Hepatocyte (in vitro differentiated cells): ENCODE measurements around the gene TAS1R3. TPM values are rescaled to one million over a fixed set of nuclear protein-coding genes. Genes with fewer than 3 reads are reported as not detected.

Experiments
- DNase-seq: peaks from one replicate; pipeline ENCODE4 v3.0.0-alpha.2; 2016; ENCODE audit warnings: low spot score
- H2AFZ ChIP-seq: fragments of 200-600 bp; sonication (generic); 2 replicates; pipeline ENCODE4 v1.6.0; 2016; ENCODE audit warnings: antibody characterized with exemption, mild to moderate bottlenecking
- H3K27ac ChIP-seq: fragments of 200-600 bp; sonication (generic); 2 replicates; pipeline ENCODE4 v1.5.1; 2016; ENCODE audit warnings: mild to moderate bottlenecking
- H3K27me3 ChIP-seq: fragments of 200-600 bp; sonication (generic); 2 replicates; pipeline ENCODE4 v1.6.1; 2016
- H3K36me3 ChIP-seq: fragments of 200-600 bp; sonication (generic); replicated peaks from 2 replicates; pipeline ENCODE4 v1.5.1; 2016; ENCODE audit warnings: low read depth; ENCODE audit not compliant: insufficient read depth
- H3K4me1 ChIP-seq: fragments of 200-600 bp; sonication (generic); 2 replicates; pipeline ENCODE4 v1.5.1; 2016; ENCODE audit warnings: mild to moderate bottlenecking, moderate library complexity; ENCODE audit not compliant: insufficient read depth
- H3K4me2 ChIP-seq: fragments of 200-600 bp; sonication (generic); 2 replicates; pipeline ENCODE4 v1.6.0; 2016
- H3K4me3 ChIP-seq: fragments of 200-600 bp; sonication (generic); 2 replicates; pipeline ENCODE4 v1.5.1; 2016; ENCODE audit warnings: mild to moderate bottlenecking
- H3K79me2 ChIP-seq: fragments of 200-600 bp; sonication (generic); 2 replicates; pipeline ENCODE4 v1.6.0; 2017; ENCODE audit warnings: mild to moderate bottlenecking
- H3K9me2 ChIP-seq: fragments of 200-600 bp; sonication (generic); replicated peaks from 2 replicates; pipeline ENCODE4 v1.6.0; 2017; ENCODE audit warnings: mild to moderate bottlenecking; ENCODE audit not compliant: insufficient read depth
- H3K9me3 ChIP-seq: fragments of 200-600 bp; sonication (generic); 2 replicates; pipeline ENCODE4 v1.5.1; 2016; ENCODE audit warnings: low read depth, mild to moderate bottlenecking
- H4K20me1 ChIP-seq: fragments of 200-600 bp; sonication (generic); 2 replicates; pipeline ENCODE4 v1.6.0; 2016; ENCODE audit warnings: mild to moderate bottlenecking; ENCODE audit not compliant: insufficient read depth, poor library complexity, severe bottlenecking
- CTCF ChIP-seq: fragments of 200-600 bp; sonication (generic); IDR thresholded peaks from 2 replicates; pipeline ENCODE4 v1.5.1; 2016; ENCODE audit warnings: antibody characterized with exemption, mild to moderate bottlenecking; ENCODE audit not compliant: poor library complexity
- EZH2 ChIP-seq: fragments of 200-600 bp; sonication (generic); IDR thresholded peaks from 2 replicates; pipeline ENCODE4 v1.6.1; 2016; ENCODE audit warnings: antibody characterized with exemption, mild to moderate bottlenecking, borderline replicate concordance
- EZH2phosphoT487 ChIP-seq: fragments of 200-600 bp; sonication (generic); IDR thresholded peaks from one replicate; pipeline ENCODE4 v1.6.1; 2018; ENCODE audit warnings: antibody characterized with exemption, mild to moderate bottlenecking, low read depth, moderate library complexity; ENCODE audit not compliant: unreplicated experiment, severe bottlenecking
- WGBS: methylation state at CpG from one replicate; pipeline ENCODE4 v1.1.6; 2016; ENCODE audit warnings: low lambda C conversion rate; ENCODE audit errors: missing lambda C conversion rate; 5-methylcytosine and 5-hydroxymethylcytosine counted together
- polyA plus RNA-seq: library from polyadenylated mRNA; unstranded; fragments of >200 nt; fragmentation: Nextera tagmentation; extraction: Ambion mirVana; gene quantifications from 2 replicates; pipeline ENCODE4 v1.2.1, GENCODE V29; 2016
- total RNA-seq: library from RNA; depleted of rRNA; stranded (reverse); fragments of >200 nt; gene quantifications from 2 replicates; pipeline ENCODE4 v1.2.3, GENCODE V29; 2014

The TAS1R3 gene
- total and polyA plus RNA-seq, 2 experiments from 2014 or later = 0.17 to 0.42 TPM

- H3K4me2 ChIP-seq = peak overlapping the region; percentile 57
Observed at GRCh38 chr1:1345384-1345783, 14.3 kb downstream of the TAS1R3 start.

GRCh38 chr1:1345860-1346500 lies 14.9 kb downstream of the TAS1R3 start:
- Histone ChIP-seq H3K36me3 (no peaks in the 10 kb centered on the region), H3K4me3 (no peak overlapping the region), H3K27me3 (no peaks in the 10 kb centered on the region), H2AFZ (no peak overlapping the region), H3K4me1 (peaks cover 39% of the 10 kb centered on the region), H3K9me3 (no peaks in the 10 kb centered on the region), H4K20me1 (peaks cover 42% of the 10 kb centered on the region), H3K27ac (no peak overlapping the region), H3K9me2 (no peaks in the 10 kb centered on the region), H3K79me2 (peaks cover 63% of the 10 kb centered on the region), H3K4me2 (peak overlapping the region; percentile 57)
- DNase-seq = no peak
- 94% methylated on average over 12 of the region's 12 CpGs for WGBS
- TF ChIP-seq CTCF (no peak), EZH2 (no peak), EZH2phosphoT487 (no peak)

More at GRCh38 chr1:1345384-1345783, 14.3 kb downstream of the TAS1R3 start:
- no peak for DNase-seq
- H3K4me1 ChIP-seq = peaks cover 39% of the 10 kb centered on the region
- 84% methylated on average over 10 of the region's 16 CpGs for WGBS
- no peak for TF ChIP-seq CTCF
- H3K9me3 ChIP-seq = no peaks in the 10 kb centered on the region
- H3K27ac ChIP-seq = peak overlapping the region; percentile 27
- peaks cover 63% of the 10 kb centered on the region for H3K79me2 ChIP-seq
- no peaks in the 10 kb centered on the region for H3K9me2 ChIP-seq
- H4K20me1 ChIP-seq = peaks cover 42% of the 10 kb centered on the region
- H3K4me3 ChIP-seq = no peak overlapping the region
- no peak overlapping the region for H2AFZ ChIP-seq
- no peaks in the 10 kb centered on the region for H3K36me3 ChIP-seq
- H3K27me3 ChIP-seq = no peaks in the 10 kb centered on the region

- TF ChIP-seq EZH2phosphoT487 (no peak), CTCF (no peak), EZH2 (no peak)
Observed at GRCh38 chr1:1346501-1346890, 15.4 kb downstream of the TAS1R3 start.

More at GRCh38 chr1:1346501-1346890, 15.4 kb downstream of the TAS1R3 start:
- Histone ChIP-seq H4K20me1 (peaks cover 42% of the 10 kb centered on the region), H3K9me3 (no peaks in the 10 kb centered on the region), H2AFZ (no peak overlapping the region), H3K4me1 (peaks cover 39% of the 10 kb centered on the region), H3K27me3 (no peaks in the 10 kb centered on the region), H3K4me3 (no peak overlapping the region), H3K79me2 (peaks cover 63% of the 10 kb centered on the region), H3K27ac (no peak overlapping the region), H3K4me2 (peak overlapping the region; percentile 99), H3K36me3 (no peaks in the 10 kb centered on the region), H3K9me2 (no peaks in the 10 kb centered on the region)
- no peak for DNase-seq
- 95% methylated on average over 10 of the region's 10 CpGs for WGBS
